ENCODE measurements around the gene PLCXD1. TPM values are rescaled to one million over a fixed set of nuclear protein-coding genes. Genes with fewer than 3 reads are reported as not detected.
"Not testable (repeated sequence)": the region's sequence is repeated elsewhere in the genome, so short reads cannot be mapped to it uniquely, and the experiment has no call there.

Gene PLCXD1
- total and polyA plus RNA-seq, 10 donors: 9.9 to 35.0 (median 21.5) TPM

GRCh38 chrX:323721-324628 is 42.8 kb downstream of the PLCXD1 start:
- Histone ChIP-seq H3K9me3 (no peaks in the 10 kb centered on the region), H3K27ac (no peak overlapping the region), H3K4me1 (peaks cover 11 to 27% (median 20%) of the 10 kb centered on the region in 6 donors), H3K4me3 (peak overlapping the region in 1 of 8 donors; percentile 20), H3K36me3 (no peaks in the 10 kb centered on the region), H3K27me3 (replicated peaks in 1 of 7) (peaks cover 0 to 14% (median 0%) of the 10 kb centered on the region in 7 donors)
- TF ChIP-seq POLR2A (IDR thresholded peaks at IDR 0.05) (no peak), CTCF (IDR thresholded peaks at IDR 0.05 in 8 of 11, conservative IDR thresholded peaks at IDR 0.05 in 3 of 11) (peak in 2 of 11 experiments; percentile 11 to 22), POLR2AphosphoS5 (IDR thresholded peaks at IDR 0.05) (peak in 1 of 3 donors; percentile 51)
- DNase-seq: peak; percentile 84
- WGBS, 5 donors: 56 to 85% (median 81%) methylated on average over 24 to 38 of the region's 38 CpGs
- intact Hi-C loops (cut with DNase I; ENCODE audit: low total_unique reads): no loop called here

- peaks cover 11 to 23% (median 18%) of the 10 kb centered on the region in 6 donors for H3K4me1 ChIP-seq
- peak in 1 of 11 experiments; percentile 9 for TF ChIP-seq CTCF (IDR thresholded peaks at IDR 0.05 in 8 of 11, conservative IDR thresholded peaks at IDR 0.05 in 3 of 11)
- H3K9me3 ChIP-seq; H3K4me3 ChIP-seq; H3K36me3 ChIP-seq; intact Hi-C loops (cut with DNase I; ENCODE audit: low total_unique reads); H3K27ac ChIP-seq: not testable (repeated sequence)
- H3K27me3 ChIP-seq (replicated peaks in 1 of 7): peaks cover 0 to 14% (median 0%) of the 10 kb centered on the region in 7 donors
- WGBS, 5 donors: 51 to 72% (median 65%) methylated on average over 14 of the region's 14 CpGs
- peak; percentile 69 for DNase-seq
Measured at GRCh38 chrX:324664-325063, 43.5 kb downstream of the PLCXD1 start.

GRCh38 chrX:327660-328126 is 46.5 kb downstream of the PLCXD1 start:
- WGBS, 5 donors: 88 to 90% (median 89%) methylated on average over 23 to 33 of the region's 33 CpGs
- no peak overlapping the region for H3K4me3 ChIP-seq
- peak; percentile 71 for DNase-seq
- H3K36me3 ChIP-seq: peaks cover 0 to 4% (median 1%) of the 10 kb centered on the region in 6 donors
- no peaks in the 10 kb centered on the region for H3K9me3 ChIP-seq
- TF ChIP-seq CTCF (IDR thresholded peaks at IDR 0.05 in 8 of 11, conservative IDR thresholded peaks at IDR 0.05 in 3 of 11) (no peak), POLR2A (IDR thresholded peaks at IDR 0.05) (no peak), POLR2AphosphoS5 (IDR thresholded peaks at IDR 0.05) (peak in 1 of 3 donors; percentile 12)
- H3K27me3 ChIP-seq (replicated peaks in 1 of 7): peaks cover 4 to 36% (median 23%) of the 10 kb centered on the region in 7 donors
- intact Hi-C loops (cut with DNase I; ENCODE audit: low total_unique reads): no loop called here
- no peak overlapping the region for H3K27ac ChIP-seq
- peaks cover 7 to 25% (median 16%) of the 10 kb centered on the region in 6 donors for H3K4me1 ChIP-seq

Measured in spleen (tissue), 11 donors.